Keratinocyte (primary cell): ENCODE results near the gene C16orf54. TPM values are rescaled to one million over a fixed set of nuclear protein-coding genes. Genes with fewer than 3 reads are reported as not detected.

ENCODE experiments used
- DNase-seq: peaks from one replicate; pipeline ENCODE4 v3.0.0-alpha.2; 2011; ENCODE audit warnings: low read depth, missing footprints, low spot score
- FAIRE-seq: peaks from 2 replicates; lab custom pipeline; 2011; peaks lifted over from hg19 to GRCh38; lab: Jason Lieb, UNC
- H2AFZ ChIP-seq: 2 replicates; pipeline ENCODE4 v1.6.0; 2012; ENCODE audit warnings: low read length, control low read depth, inconsistent platforms; ENCODE audit not compliant: control insufficient read depth
- H3K27ac ChIP-seq: 2 replicates; pipeline ENCODE4 v1.5.1; 2011; ENCODE audit warnings: low read length; ENCODE audit not compliant: control insufficient read depth, insufficient read depth
- H3K27me3 ChIP-seq: 3 replicates; pipeline ENCODE4 v1.6.0; 2011; ENCODE audit warnings: low read length; ENCODE audit not compliant: control insufficient read depth, insufficient read depth; ENCODE audit errors: extremely low read depth
- H3K36me3 ChIP-seq, 2 experiments: 2 replicates in 1 of 2; 3 replicates in 1 of 2; pipeline ENCODE4 v1.5.1; 2011; ENCODE audit warnings: low read length in 2 of 2, mild to moderate bottlenecking in 1 of 2; ENCODE audit not compliant: control insufficient read depth in 2 of 2, insufficient read depth in 2 of 2; ENCODE audit errors: extremely low read depth in 1 of 2
- H3K4me1 ChIP-seq: 3 replicates; pipeline ENCODE4 v1.5.1; 2011; ENCODE audit warnings: low read length; ENCODE audit not compliant: control insufficient read depth, insufficient read depth; ENCODE audit errors: extremely low read depth
- H3K4me2 ChIP-seq: 3 replicates; pipeline ENCODE4 v1.6.0; 2011; ENCODE audit warnings: low read depth, low read length; ENCODE audit not compliant: control insufficient read depth, insufficient read depth; ENCODE audit errors: extremely low read depth
- H3K4me3 ChIP-seq, 3 experiments: fragments of 200-600 bp in 1 of 3; sonication (generic) in 1 of 3; 2 replicates in 2 of 3; 3 replicates in 1 of 3; pipeline ENCODE4 v1.5.1; 2011 to 2016; ENCODE audit warnings: low read length in 3 of 3, mild to moderate bottlenecking in 3 of 3, control low read depth in 2 of 3, inconsistent platforms in 1 of 3, low read depth in 1 of 3, mixed read lengths in 1 of 3, mixed run types in 1 of 3, moderate library complexity in 1 of 3; ENCODE audit not compliant: control insufficient read depth in 2 of 3, insufficient read depth in 2 of 3; ENCODE audit errors: extremely low read depth in 1 of 3
- H3K79me2 ChIP-seq: 2 replicates; pipeline ENCODE4 v1.6.0; 2012; ENCODE audit warnings: low read length; ENCODE audit not compliant: control insufficient read depth, insufficient read depth
- H3K9ac ChIP-seq: 3 replicates; pipeline ENCODE4 v1.6.0; 2011; ENCODE audit warnings: low read length; ENCODE audit not compliant: control insufficient read depth, insufficient read depth; ENCODE audit errors: extremely low read depth
- H3K9me1 ChIP-seq: 3 replicates; pipeline ENCODE4 v1.6.0; 2011; ENCODE audit warnings: low read length; ENCODE audit not compliant: control insufficient read depth, insufficient read depth; ENCODE audit errors: extremely low read depth
- H3K9me3 ChIP-seq: 2 replicates; pipeline ENCODE4 v1.5.1; 2012; ENCODE audit warnings: low read depth, low read length; ENCODE audit not compliant: control insufficient read depth
- H4K20me1 ChIP-seq: 3 replicates; pipeline ENCODE4 v1.6.0; 2011; ENCODE audit warnings: low read length; ENCODE audit not compliant: control insufficient read depth, insufficient read depth; ENCODE audit errors: extremely low read depth
- CTCF ChIP-seq, 3 experiments: IDR thresholded peaks in 1 of 3; conservative IDR thresholded peaks in 1 of 3; optimal IDR thresholded peaks in 1 of 3; 2 replicates in 2 of 3; 3 replicates in 1 of 3; pipeline versions ENCODE3 to v1.5.1; 2011; ENCODE audit warnings: low read length in 3 of 3, mild to moderate bottlenecking in 3 of 3, moderate library complexity in 2 of 3, control low read depth in 1 of 3, inconsistent platforms in 1 of 3; ENCODE audit not compliant: insufficient read depth in 2 of 3; ENCODE audit errors: extremely low read depth in 1 of 3
- EZH2 ChIP-seq: IDR thresholded peaks from one replicate; pipeline ENCODE4 v1.6.1; 2012; ENCODE audit warnings: inconsistent platforms, mild to moderate bottlenecking, low read length, moderate library complexity
- dilution Hi-C: fragments of 300-500 bp; cut with MboI; formaldehyde crosslinking; loops from one replicate; pipeline ENCODE4 v1.7.0; 2020; ENCODE audit warnings: low sequenced_read_pairs; ENCODE audit not compliant: extremely low pct_ligation_motif_present
- polyA plus RNA-seq, 5 experiments: library from polyadenylated mRNA; depleted of rRNA in 3 of 5; stranded (reverse) in 3 of 5; stranded (forward) in 1 of 5; unstranded in 1 of 5; fragments of >200 nt; gene quantifications; 1 replicate in 1 of 5; 2 replicates in 3 of 5; 3 replicates in 1 of 5; pipeline versions ENCODE4 v1.2.1 to v1.2.3, GENCODE V29; 2011 to 2012; ENCODE audit warnings: missing spikeins in 2 of 5, low read depth in 1 of 5, low replicate concordance in 1 of 5

Gene C16orf54
- polyA plus RNA-seq, 1 donor (not counting 4 experiments of a cell fraction or from before 2014, with no cell fraction given): not detected

- no peak for FAIRE-seq
Measured at GRCh38 chr16:29727452-29727851, 18.3 kb downstream of the C16orf54 start.

GRCh38 chr16:29726845-29727377, 18.9 kb downstream of the C16orf54 start:
- DNase-seq (no peak), FAIRE-seq (no peak)
- Histone ChIP-seq H3K9ac (no peak overlapping the region), H3K4me3 (no peak overlapping the region), H3K4me2 (no peak overlapping the region), H2AFZ (no peak overlapping the region), H3K4me1 (no peaks in the 10 kb centered on the region), H3K9me1 (no peaks in the 10 kb centered on the region), H3K36me3 (no peaks in the 10 kb centered on the region), H3K27ac (no peak overlapping the region), H3K27me3 (no peaks in the 10 kb centered on the region), H4K20me1 (no peaks in the 10 kb centered on the region), H3K79me2 (no peaks in the 10 kb centered on the region), H3K9me3 (no peaks in the 10 kb centered on the region)
- no peak for TF ChIP-seq CTCF (optimal IDR thresholded peaks at IDR 0.05 in 1 of 3, IDR thresholded peaks at IDR 0.05 in 1 of 3, conservative IDR thresholded peaks at IDR 0.05 in 1 of 3; ENCODE audit: extremely low read depth in 1 of 3, insufficient read depth in 2 of 3, low read length in 3 of 3)
- no peak for TF ChIP-seq EZH2
- dilution Hi-C loops: no loop called here

More at GRCh38 chr16:29727452-29727851, 18.3 kb downstream of the C16orf54 start:
- TF ChIP-seq CTCF (optimal IDR thresholded peaks at IDR 0.05 in 1 of 3, IDR thresholded peaks at IDR 0.05 in 1 of 3, conservative IDR thresholded peaks at IDR 0.05 in 1 of 3; ENCODE audit: extremely low read depth in 1 of 3, insufficient read depth in 2 of 3, low read length in 3 of 3) (no peak), EZH2 (no peak)
- dilution Hi-C loops: no loop called here
- H3K4me1 ChIP-seq: no peaks in the 10 kb centered on the region
- no peaks in the 10 kb centered on the region for H3K79me2 ChIP-seq
- H3K27me3 ChIP-seq: no peaks in the 10 kb centered on the region
- H3K9ac ChIP-seq: no peak overlapping the region
- no peaks in the 10 kb centered on the region for H4K20me1 ChIP-seq
- no peak overlapping the region for H3K4me3 ChIP-seq
- H3K9me3 ChIP-seq: no peaks in the 10 kb centered on the region
- no peaks in the 10 kb centered on the region for H3K9me1 ChIP-seq
- H3K4me2 ChIP-seq: no peak overlapping the region
- H2AFZ ChIP-seq: no peak overlapping the region
- DNase-seq: no peak
- H3K36me3 ChIP-seq: no peaks in the 10 kb centered on the region
- no peak overlapping the region for H3K27ac ChIP-seq
